Gastroesophageal sphincter (tissue), 2 donors: Measurements from ENCODE around the gene BUD31.

Experiments
- POLR2A ChIP-seq, 2 donors: fragments of 450-650 bp; IDR thresholded peaks; one replicate each; pipeline ENCODE4 v1.6.1; 2017; ENCODE audit warnings: antibody characterized with exemption in 2 of 2, mild to moderate bottlenecking in 2 of 2, moderate library complexity in 1 of 2
- POLR2AphosphoS5 ChIP-seq: sonication (generic); formaldehyde crosslinking; IDR thresholded peaks from one replicate; pipeline ENCODE4 v1.6.1; 2017; ENCODE audit warnings: antibody characterized with exemption

- TF ChIP-seq POLR2A (IDR thresholded peaks at IDR 0.05), result no peak
- no peak for TF ChIP-seq POLR2AphosphoS5
These were observed 40.6 kb downstream of the BUD31 start for GRCh38 chr7:99449326-99449725.
